ENCODE results near the gene CLEC12A.
"Not testable (repeated sequence)": the region's sequence is repeated elsewhere in the genome, so short reads cannot be mapped to it uniquely, and the experiment has no call there.

The CLEC12A gene
- total RNA-seq: 38.3 to 296 (median 130) reads per million in 18 experiments

DNA sequence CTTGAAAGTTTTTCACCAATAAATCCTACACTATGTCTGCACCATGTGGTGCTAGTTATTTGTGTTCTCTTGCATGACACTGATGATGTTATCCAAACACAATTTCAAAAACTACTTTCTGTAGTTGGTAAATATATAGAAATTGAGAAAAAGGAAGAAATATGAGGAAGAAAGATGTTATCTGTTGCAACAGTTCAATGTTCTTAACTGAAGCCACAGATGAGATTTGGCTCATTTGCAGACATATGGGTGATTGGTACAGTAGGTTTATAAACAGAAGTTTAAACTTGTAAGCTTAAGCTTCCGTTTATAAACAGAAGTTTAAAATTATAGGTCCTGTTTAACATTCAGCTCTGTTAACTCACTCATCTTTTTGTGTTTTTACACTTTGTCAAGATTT, at the start of gene CLEC12A:
Gene CLEC12A, plus strand, starts transcription at position 229 of the 400 bp plus-strand sequence. CDS start 188 bp downstream, outside the sequence.
- DNase-seq: peak; percentile 82 to 97

DNA sequence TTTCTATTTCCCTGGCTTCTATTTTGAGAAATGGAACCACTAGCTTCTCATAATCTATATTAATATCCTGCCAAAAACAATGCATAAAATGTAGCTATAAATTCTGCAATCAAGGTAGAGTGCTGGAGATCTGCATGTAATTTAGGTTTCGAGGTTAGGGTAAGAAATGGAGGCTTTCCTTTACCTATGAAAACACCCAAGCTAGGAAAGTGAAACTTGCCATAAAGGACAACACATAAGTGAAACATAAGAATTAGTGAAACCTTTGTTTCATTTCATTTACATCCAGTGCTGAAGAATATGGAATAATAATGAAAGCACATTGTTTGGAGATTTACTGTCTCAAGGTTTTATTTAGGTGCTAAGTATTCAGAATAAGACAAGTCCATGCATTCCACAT, 48.8 kb upstream of the CLEC12A start:
- DNase-seq: no peak

- DNase-seq: peak; percentile 54 to 64
Measured at GRCh38 chr12:9925705-9926393, 45.4 kb upstream of the CLEC12A start.

- no peak for DNase-seq
Measured at GRCh38 chr12:9926876-9927275, 44.3 kb upstream of the CLEC12A start.

DNA sequence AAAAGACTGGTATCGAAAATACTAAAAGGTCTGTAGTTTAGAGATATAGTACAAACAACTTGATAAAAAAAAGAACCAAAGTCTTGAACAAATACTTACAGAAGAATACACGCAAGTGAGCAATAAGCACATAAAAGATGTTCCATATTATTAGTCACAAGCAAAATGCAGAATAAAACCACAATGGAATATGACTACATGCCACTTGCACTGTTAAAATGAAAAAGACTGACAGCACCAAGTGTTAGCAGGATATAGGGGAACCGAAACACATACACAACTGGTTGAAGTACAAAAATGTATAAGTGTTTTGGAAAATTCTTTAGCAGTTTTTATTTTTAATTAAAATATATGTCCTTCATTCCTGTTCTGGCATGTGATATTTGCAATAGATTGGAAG, 42.6 kb upstream of the CLEC12A start:
- peak in 1 of 2 donors; percentile 33 for DNase-seq

GRCh38 chr12:9931245-9931644, 40.0 kb upstream of the CLEC12A start:
- DNase-seq: no peak

DNA sequence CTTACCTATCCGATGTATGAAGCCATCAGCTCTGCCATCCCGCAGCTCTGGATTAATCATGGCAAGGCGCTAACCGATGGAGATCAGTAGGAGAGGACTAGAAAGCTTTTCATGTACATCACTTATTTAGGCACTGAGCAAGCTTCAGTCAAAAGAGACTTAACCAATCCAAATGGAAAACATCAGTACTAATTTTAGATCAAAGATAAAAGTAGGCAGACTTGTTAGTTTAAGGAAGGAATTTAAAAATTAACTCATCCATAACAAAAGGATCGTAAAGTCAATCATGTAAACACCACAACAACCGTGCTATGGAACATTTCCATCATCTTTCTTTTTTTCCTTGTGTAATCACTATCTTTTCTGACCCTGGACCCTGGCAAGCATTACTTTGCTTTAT, 38.9 kb upstream of the CLEC12A start, which contains the start of gene CLEC2A:
Gene CLEC2A, minus strand, starts transcription at position 101 of the 400 bp plus-strand sequence. Its CDS starts 41 bp downstream, at position 60.
- no peak for DNase-seq

- peak in 1 of 2 donors; percentile 11 for DNase-seq
Measured at GRCh38 chr12:9933958-9934357, 37.3 kb upstream of the CLEC12A start.

DNA sequence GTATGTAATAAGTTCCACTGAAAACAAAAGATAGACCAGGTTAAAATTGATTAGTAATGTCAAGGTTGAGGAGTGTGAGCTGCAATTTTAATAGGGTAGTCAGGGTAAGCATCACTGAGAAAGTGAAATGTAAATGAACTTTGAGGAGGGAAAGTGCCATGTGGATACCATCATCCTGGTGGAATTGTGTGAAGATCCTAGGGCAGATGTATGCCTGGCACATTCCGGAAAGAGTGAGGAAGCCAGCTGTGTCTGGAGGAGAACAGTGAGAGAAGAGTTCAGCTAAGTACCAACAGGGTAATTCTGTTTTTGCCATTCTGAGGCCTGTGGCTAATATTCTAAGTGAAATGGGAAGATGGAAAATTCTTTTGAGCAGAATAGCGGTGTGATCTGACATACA, 36.2 kb upstream of the CLEC12A start:
- no peak for DNase-seq

- DNase-seq: no peak
Measured at GRCh38 chr12:9936591-9936990, 34.6 kb upstream of the CLEC12A start.

- DNase-seq: peak; percentile 51 to 58
Measured at GRCh38 chr12:9940375-9940774, 30.8 kb upstream of the CLEC12A start.

- no peak for DNase-seq
Measured at GRCh38 chr12:9941838-9942237, 29.4 kb upstream of the CLEC12A start.

DNA sequence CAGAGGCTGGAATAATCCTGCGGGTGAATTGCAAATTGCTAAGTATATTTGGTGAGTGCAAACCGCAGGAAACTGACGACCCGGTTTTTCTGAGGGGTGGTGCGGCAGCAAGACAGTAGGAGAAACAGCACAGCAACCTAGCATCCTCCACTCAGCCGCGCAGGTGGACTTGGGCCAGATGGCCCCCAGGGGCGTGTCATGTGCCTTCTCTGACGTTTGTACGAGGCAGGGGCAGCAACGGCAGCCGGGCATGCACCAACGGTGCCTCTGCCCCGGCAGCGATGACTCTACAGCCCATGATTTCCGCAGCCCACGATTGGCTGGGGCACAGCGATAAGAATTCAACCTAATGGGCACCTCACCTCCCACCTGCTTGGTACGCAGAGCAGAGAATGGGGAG, 28.0 kb upstream of the CLEC12A start:
- DNase-seq: peak; percentile 59 to 73

- peak; percentile 41 to 80 for DNase-seq
Measured at GRCh38 chr12:9944391-9944790, 26.8 kb upstream of the CLEC12A start.

GRCh38 chr12:9947674-9948073, 23.5 kb upstream of the CLEC12A start:
- DNase-seq: peak in 1 of 2 donors; percentile 33

GRCh38 chr12:9948606-9949296, 22.5 kb upstream of the CLEC12A start:
- DNase-seq: peak; percentile 35 to 81

GRCh38 chr12:9951026-9951675, 20.1 kb upstream of the CLEC12A start:
- peak; percentile 21 to 25 for DNase-seq

GRCh38 chr12:9952954-9953729, 18.1 kb upstream of the CLEC12A start:
- not testable (repeated sequence) for DNase-seq

- DNase-seq: no peak
Measured at GRCh38 chr12:9957834-9958233, 13.4 kb upstream of the CLEC12A start.

- peak; percentile 25 to 47 for DNase-seq
Measured at GRCh38 chr12:9960590-9960989, 10.6 kb upstream of the CLEC12A start.

- no peak for DNase-seq
Measured at GRCh38 chr12:9961106-9961505, 10.1 kb upstream of the CLEC12A start.

DNA sequence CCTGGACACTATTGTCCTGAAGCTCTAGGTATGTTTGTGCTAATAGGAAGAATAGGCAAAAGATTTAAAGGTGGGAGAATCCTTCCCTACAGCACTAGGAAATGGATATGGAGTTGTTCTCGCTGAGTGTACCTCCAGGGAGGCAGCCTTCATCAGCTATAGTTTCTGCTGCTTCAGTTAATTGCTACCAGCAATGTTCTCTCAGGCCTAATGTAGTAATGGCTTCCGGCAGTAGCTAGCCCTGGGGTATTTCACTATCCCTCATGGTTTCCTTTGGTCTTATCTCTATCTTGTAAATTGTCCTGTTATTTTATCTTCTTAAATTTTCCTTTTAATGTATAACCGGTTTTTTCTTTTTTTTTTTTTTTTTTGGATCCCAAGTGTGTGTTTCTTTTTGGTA, 9.3 kb upstream of the CLEC12A start:
- no peak for DNase-seq

DNA sequence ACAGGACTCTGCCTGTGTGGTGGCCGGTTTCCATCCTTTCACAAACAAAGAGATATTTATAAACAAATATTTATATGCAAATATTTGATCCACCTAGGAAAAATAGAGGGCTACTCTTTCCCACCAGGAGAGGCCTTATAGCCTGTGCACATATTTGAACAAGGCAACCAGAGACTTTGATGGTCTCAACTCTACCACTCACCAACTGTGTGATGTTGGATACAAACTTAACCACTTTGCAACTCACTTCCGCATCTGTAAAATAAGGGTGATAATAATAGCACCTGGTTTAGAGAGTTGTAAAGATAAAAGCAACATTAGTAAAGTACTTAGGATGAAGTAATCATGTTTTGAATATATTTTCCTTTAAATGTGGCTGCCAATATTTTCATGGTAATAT, 1.5 kb upstream of the CLEC12A start:
- DNase-seq: no peak

Measured in inflammatory macrophage (primary cell).